Activated naive CD8-positive, alpha-beta T cell treated with anti-CD3 and anti-CD28 coated beads, Interleukin-2, amount 10 ng/mL, durations not matched to agents 7 days and 5 days (primary cell): ENCODE measurements around the gene IQSEC3. TPM values are rescaled to one million over a fixed set of nuclear protein-coding genes. Genes with fewer than 3 reads are reported as not detected.

Experiments
- ATAC-seq: fragments of 150-1000 bp; cut with Tn5 transposase; one replicate; pipeline ENCODE4 v1.10.0; 2021; ENCODE audit warnings: low read depth, moderate library complexity
- POLR2A ChIA-PET: fragments of 350-600 bp; sonication (Branson Sonifier 250); formaldehyde crosslinking; loops from one replicate; lab custom pipeline; 2021; ENCODE audit warnings: antibody characterized with exemption; lab: Charles Lee
- DNase-seq: peaks from one replicate; pipeline ENCODE4 v3.0.0; 2021
- H3K27ac Mint-ChIP-seq: one replicate; pipeline ENCODE4 v1.8.0; 2022; ENCODE audit warnings: mild to moderate bottlenecking, mixed read lengths
- H3K27me3 Mint-ChIP-seq: one replicate; pipeline ENCODE4 v1.8.0; 2022; ENCODE audit warnings: mild to moderate bottlenecking, moderate library complexity, mixed read lengths
- H3K36me3 Mint-ChIP-seq: one replicate; pipeline ENCODE4 v1.8.0; 2021; ENCODE audit warnings: mild to moderate bottlenecking, mixed read lengths
- H3K4me1 Mint-ChIP-seq: one replicate; pipeline ENCODE4 v1.8.0; 2021; ENCODE audit warnings: mixed read lengths
- H3K4me3 Mint-ChIP-seq: one replicate; pipeline ENCODE4 v1.8.0; 2022; ENCODE audit warnings: mild to moderate bottlenecking, moderate library complexity, mixed read lengths
- H3K9me3 Mint-ChIP-seq: one replicate; pipeline ENCODE4 v1.8.0; 2021; ENCODE audit warnings: mixed read lengths
- total RNA-seq, 2 experiments: library from RNA; stranded (reverse); gene quantifications; one replicate each; pipeline ENCODE4 v1.2.3, GENCODE V29; 2021

Gene IQSEC3
- total RNA-seq, 2 experiments from 2014 or later, result 7.3 to 8.0 TPM

DNA sequence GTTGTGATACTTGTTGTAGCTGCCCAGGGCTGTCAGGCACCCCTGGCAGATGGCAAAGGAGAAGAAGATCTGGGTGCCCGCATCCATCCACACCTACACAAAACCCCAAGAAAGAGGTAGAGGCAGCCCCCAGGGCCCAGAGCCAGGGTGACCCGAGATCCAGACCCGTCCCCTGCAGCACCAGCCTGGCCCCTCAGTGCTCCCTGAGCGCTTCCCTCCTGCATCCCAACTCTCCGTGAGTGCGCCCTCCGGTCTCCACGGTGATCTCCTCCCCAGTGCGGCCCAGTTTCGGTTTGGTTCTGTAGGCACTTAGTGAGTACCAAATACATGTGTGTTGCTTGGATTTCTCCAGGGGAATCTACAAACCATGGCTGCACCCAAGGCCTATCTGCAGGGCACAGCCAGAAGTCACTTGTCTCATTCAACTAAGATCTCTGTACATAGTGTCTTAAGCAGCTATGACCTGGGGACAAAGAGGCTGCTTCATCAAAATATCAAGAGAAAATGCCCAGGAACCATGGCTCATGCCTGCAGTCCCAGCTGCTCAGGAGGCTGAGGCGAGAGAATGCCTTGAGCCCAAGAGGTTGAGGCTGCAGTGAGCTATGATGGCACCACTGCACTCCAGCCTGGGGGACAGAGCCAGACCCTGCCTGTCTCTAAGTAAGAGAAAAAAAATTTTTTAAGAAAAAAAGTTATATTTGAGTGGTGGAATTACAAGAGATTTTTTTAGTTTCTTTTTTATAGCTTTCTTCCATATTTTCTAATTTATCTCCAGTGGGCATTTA is 131.5 kb downstream of the IQSEC3 start:
- DNase-seq (no peak), ATAC-seq (no peak)
- H3K27me3 Mint-ChIP-seq, result peaks cover 23% of the 10 kb centered on the region
- no peak overlapping the region for H3K4me3 Mint-ChIP-seq
- no peaks in the 10 kb centered on the region for H3K36me3 Mint-ChIP-seq
- no peaks in the 10 kb centered on the region for H3K4me1 Mint-ChIP-seq
- no peaks in the 10 kb centered on the region for H3K9me3 Mint-ChIP-seq
- POLR2A ChIA-PET, result no interaction called here
- no peak overlapping the region for H3K27ac Mint-ChIP-seq

DNA sequence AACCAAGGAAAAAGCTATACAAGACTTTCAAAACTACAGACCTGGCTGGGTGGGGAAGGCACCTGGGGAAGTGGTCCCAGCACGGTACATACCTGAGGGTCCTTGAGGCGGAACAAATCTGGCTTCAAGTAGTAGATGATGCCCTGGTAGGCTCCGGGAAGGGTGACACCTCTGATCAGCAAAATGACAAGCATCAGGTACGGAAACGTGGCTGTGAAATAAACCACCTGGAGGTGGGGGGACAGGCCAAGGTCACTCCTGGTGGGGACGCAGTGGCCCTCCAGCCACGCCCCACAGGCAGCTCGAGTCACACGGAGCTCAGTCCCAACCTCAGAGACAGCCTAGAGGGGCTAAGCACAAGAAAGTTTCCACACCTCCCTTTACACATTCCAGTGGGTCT is 132.1 kb downstream of the IQSEC3 start:
- H3K4me3 Mint-ChIP-seq, result no peak overlapping the region
- H3K36me3 Mint-ChIP-seq, result no peaks in the 10 kb centered on the region

DNA sequence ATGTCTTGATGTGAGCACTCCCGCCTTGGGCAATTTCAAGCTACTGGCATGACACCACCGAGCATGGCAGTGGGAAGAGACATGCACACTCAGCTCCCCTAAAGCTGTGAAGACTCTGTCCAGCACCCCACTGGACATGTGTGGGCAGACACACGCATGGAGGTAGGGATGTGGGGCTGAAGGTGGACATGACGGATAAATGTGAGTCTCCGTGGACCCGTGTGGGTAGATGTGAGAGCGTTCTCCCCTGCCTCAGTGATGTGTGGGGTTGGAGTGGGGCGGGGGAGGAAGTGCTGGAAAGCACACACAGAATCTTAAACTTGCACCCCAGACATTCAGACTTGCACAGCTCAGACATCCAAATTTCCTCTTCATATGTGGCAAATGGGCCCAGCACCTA is 134.8 kb downstream of the IQSEC3 start:
- Mint-ChIP-seq H3K27ac (no peak overlapping the region), H3K4me1 (no peaks in the 10 kb centered on the region), H3K27me3 (peaks cover 38% of the 10 kb centered on the region), H3K36me3 (no peaks in the 10 kb centered on the region), H3K9me3 (no peaks in the 10 kb centered on the region), H3K4me3 (no peak overlapping the region)
- POLR2A ChIA-PET, result no interaction called here
- ATAC-seq, result no peak
- DNase-seq, result no peak

More for the DNA sequence above, 132.1 kb downstream of the IQSEC3 start:
- Mint-ChIP-seq H3K27me3 (peaks cover 23% of the 10 kb centered on the region), H3K27ac (no peak overlapping the region), H3K9me3 (no peaks in the 10 kb centered on the region), H3K4me1 (no peaks in the 10 kb centered on the region)
- POLR2A ChIA-PET, result no interaction called here
- ATAC-seq, result no peak
- no peak for DNase-seq

DNA sequence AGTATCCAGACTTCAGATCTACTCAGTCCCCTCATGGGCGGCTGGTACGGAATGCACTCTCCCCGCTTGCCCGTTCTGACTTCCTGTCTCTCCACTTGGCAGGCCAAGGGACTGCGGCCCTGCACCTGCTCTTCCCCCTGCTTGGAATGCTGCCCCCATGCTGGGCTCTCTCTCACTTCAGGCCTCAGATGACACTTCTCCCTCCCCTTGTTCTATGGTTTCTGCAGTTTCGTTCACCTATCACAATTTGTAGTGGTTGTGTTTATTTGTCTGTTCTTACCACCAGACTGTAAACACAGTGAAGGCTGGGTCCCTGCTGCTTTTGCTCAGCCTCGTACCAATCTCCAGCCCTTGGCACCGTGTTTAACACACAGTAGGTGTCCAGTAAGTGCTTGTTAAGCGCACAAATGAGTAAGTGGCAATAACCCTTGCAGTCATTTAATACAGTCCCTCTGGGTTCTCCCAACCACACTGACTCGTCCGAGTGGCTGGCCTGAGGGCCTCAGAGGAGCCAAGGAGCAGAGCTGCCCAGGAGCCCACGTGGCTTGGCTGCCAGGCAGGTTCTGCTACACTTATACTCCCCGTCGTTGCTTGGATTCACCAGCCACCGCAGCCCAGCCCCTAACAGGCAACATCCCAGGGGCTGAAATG is 135.6 kb downstream of the IQSEC3 start:
- Mint-ChIP-seq H3K27ac (no peak overlapping the region), H3K27me3 (peaks cover 38% of the 10 kb centered on the region), H3K36me3 (no peaks in the 10 kb centered on the region), H3K9me3 (no peaks in the 10 kb centered on the region), H3K4me3 (no peak overlapping the region), H3K4me1 (no peaks in the 10 kb centered on the region)
- DNase-seq (no peak), ATAC-seq (no peak)
- POLR2A ChIA-PET, result no interaction called here

DNA sequence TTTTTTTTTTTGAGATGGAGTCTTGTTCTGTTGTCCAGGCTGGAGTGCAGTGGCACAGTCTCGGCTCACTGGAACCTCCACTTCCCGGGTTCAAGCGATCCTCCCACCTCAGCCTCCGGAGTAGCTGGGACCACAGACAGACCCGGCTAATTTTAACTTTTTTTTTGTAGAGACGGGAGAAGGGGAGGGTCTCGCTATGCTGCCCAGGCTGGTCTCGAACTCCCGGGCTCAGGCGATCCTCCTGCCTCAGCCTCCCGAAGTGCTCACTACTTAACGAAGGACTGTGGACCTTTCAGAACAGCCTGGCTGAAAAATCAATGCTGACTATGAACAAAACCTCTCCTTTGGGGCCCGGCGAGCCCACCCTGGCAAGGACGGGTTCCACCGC is 136.5 kb downstream of the IQSEC3 start:
- H3K4me1 Mint-ChIP-seq, result no peaks in the 10 kb centered on the region
- DNase-seq (no peak), ATAC-seq (no peak)
- H3K27ac Mint-ChIP-seq, result no peak overlapping the region
- H3K27me3 Mint-ChIP-seq, result peaks cover 37% of the 10 kb centered on the region
- H3K4me3 Mint-ChIP-seq, result no peak overlapping the region
- no peaks in the 10 kb centered on the region for H3K9me3 Mint-ChIP-seq
- H3K36me3 Mint-ChIP-seq, result no peaks in the 10 kb centered on the region
- POLR2A ChIA-PET, result no interaction called here

DNA sequence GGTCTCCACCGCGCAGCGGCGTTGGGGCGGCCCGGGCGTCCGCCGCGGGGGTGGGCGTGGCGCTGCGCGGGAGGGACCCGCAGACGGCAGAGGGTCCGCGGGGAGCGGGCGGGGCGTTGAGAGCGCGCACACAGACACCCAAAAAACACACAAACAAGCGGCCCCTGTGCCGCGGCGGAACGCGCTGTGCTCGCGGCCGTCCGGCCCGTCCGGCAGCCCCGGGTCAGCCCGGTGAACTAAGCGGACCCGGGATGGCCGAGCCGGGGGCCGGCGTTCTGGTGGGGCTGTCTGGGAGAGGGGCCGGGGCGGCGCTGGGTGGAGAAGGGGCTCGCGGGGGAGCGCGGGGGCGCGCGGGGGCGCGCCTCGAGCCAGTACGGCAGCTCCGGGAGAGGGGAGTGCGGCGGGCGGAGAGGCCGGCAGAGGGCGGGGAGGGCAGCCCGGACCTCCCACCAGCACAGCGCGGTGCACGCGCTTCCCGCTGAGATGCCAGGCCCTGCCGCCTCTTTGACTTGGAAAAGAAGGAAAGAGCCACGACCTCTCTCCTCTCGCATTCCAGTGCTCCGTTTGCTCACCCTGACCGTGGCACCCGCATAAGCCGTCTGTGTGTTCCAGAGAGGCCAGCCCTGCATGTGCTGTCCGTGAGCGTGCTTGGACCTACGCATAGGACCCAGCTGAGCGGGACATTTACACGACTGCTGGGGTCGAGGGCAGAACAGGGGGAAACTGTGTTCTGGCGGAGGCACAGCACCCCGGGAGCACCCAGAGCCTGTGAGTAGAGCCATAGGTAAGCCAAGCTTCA is 137.1 kb downstream of the IQSEC3 start:
- Mint-ChIP-seq H3K9me3 (no peaks in the 10 kb centered on the region), H3K27me3 (peaks cover 37% of the 10 kb centered on the region), H3K27ac (no peak overlapping the region), H3K36me3 (no peaks in the 10 kb centered on the region), H3K4me1 (no peaks in the 10 kb centered on the region), H3K4me3 (no peak overlapping the region)
- ATAC-seq (no peak), DNase-seq (no peak)
- POLR2A ChIA-PET, result no interaction called here

DNA sequence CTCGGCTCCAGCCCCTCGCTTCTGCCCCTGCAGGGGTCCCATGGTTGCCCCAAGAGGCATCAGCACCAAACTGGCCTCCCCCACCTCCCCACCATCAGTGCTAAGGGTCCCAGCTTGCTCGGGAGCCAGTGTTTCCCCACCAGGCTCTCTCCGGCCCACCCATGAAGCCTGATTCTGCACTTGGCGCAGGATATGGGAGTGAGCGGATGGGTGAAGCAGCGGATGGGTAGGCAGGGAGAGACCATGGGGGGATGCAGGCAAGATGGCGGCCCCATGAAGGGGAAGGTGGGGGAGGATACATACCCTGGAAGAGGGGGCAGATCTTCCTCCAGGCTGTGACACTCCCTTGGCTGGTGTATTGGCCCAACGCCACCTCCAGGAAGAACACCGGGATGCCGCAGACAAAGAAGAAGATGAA is 137.7 kb downstream of the IQSEC3 start:
- ATAC-seq (no peak), DNase-seq (no peak)
- Mint-ChIP-seq H3K4me3 (no peak overlapping the region), H3K36me3 (no peaks in the 10 kb centered on the region), H3K27ac (no peak overlapping the region), H3K9me3 (no peaks in the 10 kb centered on the region), H3K27me3 (peaks cover 36% of the 10 kb centered on the region), H3K4me1 (no peaks in the 10 kb centered on the region)
- POLR2A ChIA-PET, result no interaction called here

DNA sequence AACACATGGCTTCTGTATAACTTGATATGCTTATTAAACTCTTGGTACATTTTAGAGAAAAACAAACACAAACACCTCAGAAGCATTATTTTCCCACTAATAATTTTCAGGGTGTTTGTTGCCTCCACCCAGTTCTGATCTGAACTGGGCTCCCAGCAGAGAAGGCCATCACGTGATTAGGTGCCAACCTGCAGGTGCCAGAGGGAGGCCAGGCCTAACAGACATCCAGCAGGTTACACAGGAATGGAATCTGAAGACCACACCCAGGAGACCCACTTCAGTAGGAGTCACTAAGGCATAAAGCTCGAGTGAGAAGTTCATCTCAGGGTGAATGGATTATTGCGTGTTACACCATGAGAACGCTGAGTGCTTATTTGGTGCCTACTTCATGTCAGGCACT is 138.5 kb downstream of the IQSEC3 start:
- no peak overlapping the region for H3K4me3 Mint-ChIP-seq
- no peak overlapping the region for H3K27ac Mint-ChIP-seq
- H3K4me1 Mint-ChIP-seq, result no peaks in the 10 kb centered on the region
- no peaks in the 10 kb centered on the region for H3K36me3 Mint-ChIP-seq
- DNase-seq (no peak), ATAC-seq (no peak)
- POLR2A ChIA-PET, result no interaction called here
- H3K27me3 Mint-ChIP-seq, result peaks cover 35% of the 10 kb centered on the region
- H3K9me3 Mint-ChIP-seq, result no peaks in the 10 kb centered on the region

DNA sequence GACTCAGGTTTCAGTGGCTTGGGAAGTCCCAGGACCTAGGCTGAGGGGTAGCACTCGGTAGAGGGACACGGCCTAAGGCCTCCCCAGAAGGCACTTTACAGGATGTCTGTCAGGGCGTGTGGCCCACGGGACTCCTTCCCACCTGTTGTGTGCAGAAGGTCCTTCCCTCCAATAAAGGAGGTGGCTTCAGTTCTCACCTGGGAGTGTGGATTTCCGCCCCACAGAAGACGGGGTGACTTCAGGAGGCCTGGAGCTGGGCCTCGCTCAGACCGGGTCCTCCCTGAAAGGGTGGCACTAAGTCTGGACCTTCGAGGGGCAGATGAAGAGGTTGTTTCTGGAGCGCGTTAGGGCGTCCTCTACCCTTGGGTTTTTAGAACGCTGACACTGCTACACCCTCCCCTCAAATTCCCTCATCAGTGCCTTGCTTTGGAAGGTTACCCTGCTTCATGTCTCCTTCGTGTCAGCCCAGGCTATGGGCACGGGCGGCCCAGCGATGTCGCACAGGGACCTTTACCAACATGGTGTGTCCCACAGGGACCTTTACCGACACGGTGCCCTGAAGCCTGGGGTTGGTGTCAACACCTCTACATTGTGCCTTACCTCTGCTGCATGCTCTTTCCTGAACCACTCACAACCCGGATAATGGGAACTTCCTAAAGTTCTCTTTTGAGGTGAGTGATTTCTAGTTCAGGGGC is 140.3 kb downstream of the IQSEC3 start:
- no peaks in the 10 kb centered on the region for H3K36me3 Mint-ChIP-seq
- H3K4me3 Mint-ChIP-seq, result no peak overlapping the region
- DNase-seq, result no peak
- H3K27ac Mint-ChIP-seq, result no peak overlapping the region
- peaks cover 28% of the 10 kb centered on the region for H3K27me3 Mint-ChIP-seq
- POLR2A ChIA-PET, result no interaction called here
- no peaks in the 10 kb centered on the region for H3K9me3 Mint-ChIP-seq
- no peaks in the 10 kb centered on the region for H3K4me1 Mint-ChIP-seq
- no peak for ATAC-seq

DNA sequence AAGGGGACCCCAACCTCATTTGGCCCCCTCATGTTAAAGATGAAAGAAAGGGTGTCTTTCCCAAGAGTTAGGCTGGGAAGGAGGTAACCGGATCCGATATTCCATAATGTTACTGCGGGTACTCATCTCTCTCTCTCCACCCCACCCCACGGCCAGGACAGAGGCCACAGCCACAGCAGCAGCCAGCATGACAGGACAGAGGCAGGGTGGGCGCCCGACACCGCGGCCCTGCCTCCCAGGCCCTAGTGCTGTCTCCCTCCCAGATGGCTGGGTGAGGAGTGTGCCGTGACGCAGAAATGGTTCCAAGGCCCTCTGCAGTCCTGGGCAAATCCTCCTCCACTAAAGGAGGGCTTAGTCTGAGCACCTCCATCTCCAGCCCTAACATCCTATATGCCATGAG is 141.2 kb downstream of the IQSEC3 start:
- DNase-seq (no peak), ATAC-seq (no peak)
- H3K4me3 Mint-ChIP-seq, result no peak overlapping the region
- no peaks in the 10 kb centered on the region for H3K36me3 Mint-ChIP-seq
- H3K27me3 Mint-ChIP-seq, result peaks cover 24% of the 10 kb centered on the region
- no peak overlapping the region for H3K27ac Mint-ChIP-seq
- no peaks in the 10 kb centered on the region for H3K9me3 Mint-ChIP-seq
- no peaks in the 10 kb centered on the region for H3K4me1 Mint-ChIP-seq
- POLR2A ChIA-PET, result no interaction called here

DNA sequence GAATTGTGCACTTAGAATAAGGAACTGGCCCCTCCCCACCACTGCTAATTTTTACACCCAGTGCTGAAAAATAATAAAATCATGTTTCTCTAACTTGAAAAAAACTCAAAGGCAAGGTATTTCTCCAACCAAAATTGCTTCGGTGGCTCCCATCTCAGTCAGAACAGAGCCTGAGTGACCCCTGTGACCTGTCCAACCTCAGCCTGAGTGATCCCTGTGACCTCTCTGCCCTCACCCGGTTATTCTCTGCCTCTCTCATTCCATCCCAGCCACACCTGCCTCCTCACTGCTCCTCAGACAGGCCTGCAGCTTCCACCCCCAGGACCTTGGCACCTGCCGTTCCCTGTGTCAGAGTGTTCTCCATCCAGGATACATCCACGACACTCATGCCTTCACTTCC is 142.2 kb downstream of the IQSEC3 start:
- POLR2A ChIA-PET, result no interaction called here
- Mint-ChIP-seq H3K27ac (no peak overlapping the region), H3K4me1 (no peaks in the 10 kb centered on the region), H3K9me3 (no peaks in the 10 kb centered on the region), H3K27me3 (peaks cover 22% of the 10 kb centered on the region), H3K4me3 (no peak overlapping the region), H3K36me3 (no peaks in the 10 kb centered on the region)
- ATAC-seq (no peak), DNase-seq (no peak)

DNA sequence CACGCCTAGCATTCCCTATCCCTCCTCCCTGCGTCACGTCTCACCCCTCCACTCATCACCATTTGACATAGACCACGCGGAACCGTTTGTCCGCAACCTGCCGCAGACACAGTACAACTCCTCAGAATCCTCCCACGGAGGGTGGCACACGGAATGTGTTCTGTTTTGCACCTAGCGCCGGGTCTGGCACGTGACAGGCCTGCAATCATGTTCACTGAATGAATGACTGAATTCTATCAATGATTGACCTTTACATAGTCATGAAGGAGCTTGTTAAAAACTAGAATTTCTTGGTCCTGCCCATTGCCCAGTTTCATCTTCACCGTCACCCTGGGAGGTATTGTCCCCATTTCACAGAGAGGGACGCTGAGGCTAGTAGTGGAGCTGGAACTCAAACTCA is 142.7 kb downstream of the IQSEC3 start:
- POLR2A ChIA-PET, result no interaction called here
- no peak overlapping the region for H3K27ac Mint-ChIP-seq
- no peaks in the 10 kb centered on the region for H3K36me3 Mint-ChIP-seq
- DNase-seq (no peak), ATAC-seq (no peak)
- peaks cover 20% of the 10 kb centered on the region for H3K27me3 Mint-ChIP-seq
- H3K9me3 Mint-ChIP-seq, result no peaks in the 10 kb centered on the region
- H3K4me3 Mint-ChIP-seq, result no peak overlapping the region
- no peaks in the 10 kb centered on the region for H3K4me1 Mint-ChIP-seq

DNA sequence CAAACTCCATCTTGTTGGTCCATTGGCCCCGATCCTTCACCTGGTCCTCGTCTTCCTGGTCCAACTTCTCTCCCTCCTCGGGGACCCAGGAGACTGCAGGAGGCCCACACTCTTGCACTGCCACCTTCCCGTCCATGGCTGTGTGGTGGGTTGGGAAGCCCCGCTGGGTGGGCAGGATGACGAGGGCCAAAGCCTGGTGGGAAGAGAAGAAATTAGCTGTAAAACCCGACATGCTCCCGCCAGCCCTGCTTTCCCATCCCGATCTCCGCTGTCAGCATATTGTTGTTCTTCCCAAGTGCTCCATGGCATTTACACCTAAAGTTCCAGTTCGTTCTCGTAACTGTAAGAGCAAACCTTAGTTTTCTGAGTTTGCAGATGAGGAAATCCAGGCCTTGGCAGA is 143.3 kb downstream of the IQSEC3 start:
- DNase-seq (no peak), ATAC-seq (no peak)
- H3K36me3 Mint-ChIP-seq, result no peaks in the 10 kb centered on the region
- H3K9me3 Mint-ChIP-seq, result no peaks in the 10 kb centered on the region
- no peak overlapping the region for H3K27ac Mint-ChIP-seq
- POLR2A ChIA-PET, result no interaction called here
- H3K4me3 Mint-ChIP-seq, result no peak overlapping the region
- H3K27me3 Mint-ChIP-seq, result peaks cover 17% of the 10 kb centered on the region
- no peaks in the 10 kb centered on the region for H3K4me1 Mint-ChIP-seq
